ENCODE data around the gene DDX51. TPM values are rescaled to one million over a fixed set of nuclear protein-coding genes. Genes with fewer than 3 reads are reported as not detected.
A peak's percentile ranks its signal among the peaks of the same experiment; 100 is the strongest.

Gene DDX51
- total RNA-seq, 1 experiment from 2014 or later: 26.7 TPM

DNA sequence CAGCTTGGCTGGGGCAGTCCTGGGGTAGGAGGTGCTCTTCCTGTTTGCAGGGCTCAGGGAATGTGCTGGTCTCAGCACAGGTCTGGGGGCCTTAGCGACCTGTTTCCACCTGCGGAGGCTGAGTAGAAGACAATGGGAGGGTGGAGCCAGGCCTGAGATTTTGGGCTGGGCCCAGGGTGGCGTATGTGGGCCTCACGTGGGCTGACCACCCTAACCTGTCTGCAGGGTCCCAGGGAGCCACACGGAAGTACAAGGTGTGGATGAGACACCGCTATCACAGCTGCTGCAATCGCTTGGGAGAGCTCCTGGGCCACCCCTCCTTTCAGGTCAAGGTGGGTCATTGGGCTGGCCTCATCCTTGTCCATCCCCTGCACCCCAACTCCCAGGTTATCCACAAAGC, 1.2 kb upstream of the DDX51 start:
- CTCF ChIA-PET: no interaction called here
- Histone ChIP-seq H3K27ac (ENCODE audit: low read length) (no peak overlapping the region), H3K79me2 (ENCODE audit: low read length) (peaks cover 64% of the 10 kb centered on the region), H3K9ac (ENCODE audit: low read length) (peak overlapping the region; percentile 98), H3K4me3 (ENCODE audit: low read length) (peak overlapping the region; percentile 86), H3K27me3 (ENCODE audit: low read length) (no peaks in the 10 kb centered on the region), H3K4me2 (ENCODE audit: low read length) (peak overlapping the region; percentile 100), H3F3A (ENCODE audit: low read length, unreplicated experiment) (no peaks in the 10 kb centered on the region), H3K9me3 (ENCODE audit: low read length) (no peaks in the 10 kb centered on the region), H3K36me3 (ENCODE audit: low read depth, low read length) (peaks cover 36% of the 10 kb centered on the region), H2AFZ (ENCODE audit: low read length) (no peak overlapping the region), H3K4me1 (ENCODE audit: insufficient read depth, low read length) (peaks cover 18% of the 10 kb centered on the region; the same call in 1 of the 2 replicates), H4K20me1 (ENCODE audit: low read length) (0 out of 2 replicates have a peak, but pooled peaks cover 6% of the 10 kb centered on the region), H3K9me2 (replicated peaks; ENCODE audit: low read length) (no peaks in the 10 kb centered on the region)
- TF ChIP-seq CTCF (conservative IDR thresholded peaks at IDR 0.05; ENCODE audit: low read depth, low read length): no peak
- no peak for TF ChIP-seq EZH2phosphoT487 (IDR thresholded peaks at IDR 0.05; ENCODE audit: borderline replicate concordance, low read length)
- TF ChIP-seq EZH2 (IDR thresholded peaks at IDR 0.05; ENCODE audit: low read length, unreplicated experiment): no peak
- ATAC-seq: no peak
- intact Hi-C loops (cut with micrococcal nuclease): no loop called here
- no TSS peak for BruUV-seq (replicated peaks)
- POLR2A ChIA-PET (ENCODE audit: unreplicated experiment): interaction anchor here (0.6 kb wide), 1 partner anchor 33 kb away, joined by 4 read pairs; no protein-coding TSS in a partner anchor
- no peak for DNase-seq

- ChIA-PET POLR2A (ENCODE audit: unreplicated experiment) (no interaction called here), CTCF (no interaction called here)
- H4K20me1 ChIP-seq (ENCODE audit: low read length): 0 out of 2 replicates have a peak, but pooled peaks cover 6% of the 10 kb centered on the region
- H2AFZ ChIP-seq (ENCODE audit: low read length): peak overlapping the region; percentile 91
- H3K4me1 ChIP-seq (ENCODE audit: insufficient read depth, low read length): peaks cover 18% of the 10 kb centered on the region; the same call in 1 of the 2 replicates
- H3K9me3 ChIP-seq (ENCODE audit: low read length): no peaks in the 10 kb centered on the region
- intact Hi-C loops (cut with micrococcal nuclease): no loop called here
- BruUV-seq (replicated peaks): TSS peak; percentile 60
- peak overlapping the region; percentile 98 for H3K9ac ChIP-seq (ENCODE audit: low read length)
- peaks cover 41% of the 10 kb centered on the region for H3K36me3 ChIP-seq (ENCODE audit: low read depth, low read length)
- peaks cover 64% of the 10 kb centered on the region for H3K79me2 ChIP-seq (ENCODE audit: low read length)
- no peaks in the 10 kb centered on the region for H3K9me2 ChIP-seq (replicated peaks; ENCODE audit: low read length)
- peak; percentile 7; the same call in 1 of the 2 replicates for ATAC-seq
- H3F3A ChIP-seq (ENCODE audit: low read length, unreplicated experiment): no peaks in the 10 kb centered on the region
- peak overlapping the region; percentile 34; the same call in 1 of the 2 replicates for H3K27ac ChIP-seq (ENCODE audit: low read length)
- H3K4me2 ChIP-seq (ENCODE audit: low read length): peak overlapping the region; percentile 100
- TF ChIP-seq EZH2 (IDR thresholded peaks at IDR 0.05; ENCODE audit: low read length, unreplicated experiment) (no peak), EZH2phosphoT487 (IDR thresholded peaks at IDR 0.05; ENCODE audit: borderline replicate concordance, low read length) (no peak), CTCF (conservative IDR thresholded peaks at IDR 0.05; ENCODE audit: low read depth, low read length) (no peak)
- no peak for DNase-seq
- H3K4me3 ChIP-seq (ENCODE audit: low read length): peak overlapping the region; percentile 86
- H3K27me3 ChIP-seq (ENCODE audit: low read length): no peaks in the 10 kb centered on the region
These were observed 670 bp upstream of the DDX51 start for GRCh38 chr12:132144810-132145168.

GRCh38 chr12:132143336-132144071, 615 bp downstream of the DDX51 start:
- TSS peak; percentile 20 for BruUV-seq (replicated peaks)
- no peaks in the 10 kb centered on the region for H3K9me2 ChIP-seq (replicated peaks; ENCODE audit: low read length)
- ChIA-PET CTCF (no interaction called here), POLR2A (ENCODE audit: unreplicated experiment) (no interaction called here)
- H3K79me2 ChIP-seq (ENCODE audit: low read length): peaks cover 64% of the 10 kb centered on the region
- 0 out of 2 replicates have a peak, but pooled peaks cover 6% of the 10 kb centered on the region for H4K20me1 ChIP-seq (ENCODE audit: low read length)
- H3K9me3 ChIP-seq (ENCODE audit: low read length): no peaks in the 10 kb centered on the region
- no peak for TF ChIP-seq EZH2 (IDR thresholded peaks at IDR 0.05; ENCODE audit: low read length, unreplicated experiment)
- peaks cover 52% of the 10 kb centered on the region for H3K36me3 ChIP-seq (ENCODE audit: low read depth, low read length)
- H3K4me3 ChIP-seq (ENCODE audit: low read length): peak overlapping the region; percentile 86
- no peaks in the 10 kb centered on the region for H3K27me3 ChIP-seq (ENCODE audit: low read length)
- intact Hi-C loops (cut with micrococcal nuclease): no loop called here
- H3K9ac ChIP-seq (ENCODE audit: low read length): peak overlapping the region; percentile 98
- DNase-seq (no peak), ATAC-seq (peak; percentile 48)
- H3K4me1 ChIP-seq (ENCODE audit: insufficient read depth, low read length): peaks cover 18% of the 10 kb centered on the region; the same call in 1 of the 2 replicates
- no peak overlapping the region for H2AFZ ChIP-seq (ENCODE audit: low read length)
- no peaks in the 10 kb centered on the region for H3F3A ChIP-seq (ENCODE audit: low read length, unreplicated experiment)
- H3K4me2 ChIP-seq (ENCODE audit: low read length): peak overlapping the region; percentile 97
- H3K27ac ChIP-seq (ENCODE audit: low read length): no peak overlapping the region

Data from PC-3 (cell line).